HG03196 (cell line): Measurements from ENCODE around the gene CXCL6.

Experiments used
- ATAC-seq: cut with Tn5 transposase; IDR thresholded peaks from one replicate; pipeline ENCODE4 v1.9.1; 2021; ENCODE audit not compliant: unreplicated experiment

Gene CXCL6

DNA sequence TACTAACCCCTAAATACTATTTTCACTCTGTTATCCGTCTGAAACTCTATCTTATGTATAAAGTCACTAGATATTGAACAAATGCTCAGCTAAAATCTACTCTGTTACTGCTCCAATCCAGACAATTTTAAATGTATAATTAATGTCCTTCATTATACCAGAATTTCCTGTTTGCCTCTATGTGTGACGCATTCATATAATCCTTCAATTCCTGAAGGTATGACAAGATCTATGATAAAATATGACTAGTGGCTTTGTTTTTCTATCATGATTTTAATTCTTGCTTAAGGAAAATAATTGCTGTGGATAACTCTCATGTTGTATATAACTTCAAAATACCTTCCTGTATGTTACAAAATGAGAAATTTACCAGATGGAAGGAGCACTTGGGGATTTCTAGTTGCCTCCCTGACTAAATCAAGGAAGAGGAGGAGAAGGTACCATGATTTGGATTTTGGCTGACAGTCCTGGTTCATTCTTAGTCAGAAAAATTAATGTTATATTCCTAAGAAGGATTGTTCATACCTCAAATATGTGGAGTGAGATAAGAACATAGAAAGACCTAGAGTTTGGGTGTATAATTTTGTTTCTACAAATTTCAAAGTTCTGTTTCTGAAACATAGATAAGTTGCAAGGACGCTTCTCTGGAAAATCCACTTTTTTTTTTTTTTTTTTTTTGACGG lies 4.9 kb downstream of the CXCL6 start:
- no peak for ATAC-seq

- no peak for ATAC-seq
Observed at GRCh38 chr4:73842696-73843095, 6.2 kb downstream of the CXCL6 start.

- ATAC-seq, result no peak
Observed at GRCh38 chr4:73843369-73843768, 6.9 kb downstream of the CXCL6 start.

DNA sequence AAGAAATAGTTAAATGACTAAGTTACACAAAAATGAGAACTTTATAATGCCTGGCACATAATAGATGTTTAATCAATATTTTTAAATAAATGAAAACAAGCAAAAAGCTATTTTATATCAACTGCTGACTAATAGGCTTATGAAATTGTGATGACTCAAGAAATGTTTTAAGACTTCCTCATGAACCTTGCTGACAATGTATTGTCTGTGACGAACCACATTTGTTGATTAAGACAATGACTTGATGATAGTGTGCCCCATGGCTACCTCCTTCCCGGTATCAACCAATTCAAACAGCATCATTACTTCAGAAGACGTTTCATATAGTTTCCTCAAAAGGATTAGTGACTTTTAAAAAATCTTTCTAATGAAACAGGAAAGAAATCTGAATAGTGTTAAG lies 7.9 kb downstream of the CXCL6 start:
- ATAC-seq, result no peak

GRCh38 chr4:73844806-73845205 lies 8.3 kb downstream of the CXCL6 start:
- no peak for ATAC-seq

DNA sequence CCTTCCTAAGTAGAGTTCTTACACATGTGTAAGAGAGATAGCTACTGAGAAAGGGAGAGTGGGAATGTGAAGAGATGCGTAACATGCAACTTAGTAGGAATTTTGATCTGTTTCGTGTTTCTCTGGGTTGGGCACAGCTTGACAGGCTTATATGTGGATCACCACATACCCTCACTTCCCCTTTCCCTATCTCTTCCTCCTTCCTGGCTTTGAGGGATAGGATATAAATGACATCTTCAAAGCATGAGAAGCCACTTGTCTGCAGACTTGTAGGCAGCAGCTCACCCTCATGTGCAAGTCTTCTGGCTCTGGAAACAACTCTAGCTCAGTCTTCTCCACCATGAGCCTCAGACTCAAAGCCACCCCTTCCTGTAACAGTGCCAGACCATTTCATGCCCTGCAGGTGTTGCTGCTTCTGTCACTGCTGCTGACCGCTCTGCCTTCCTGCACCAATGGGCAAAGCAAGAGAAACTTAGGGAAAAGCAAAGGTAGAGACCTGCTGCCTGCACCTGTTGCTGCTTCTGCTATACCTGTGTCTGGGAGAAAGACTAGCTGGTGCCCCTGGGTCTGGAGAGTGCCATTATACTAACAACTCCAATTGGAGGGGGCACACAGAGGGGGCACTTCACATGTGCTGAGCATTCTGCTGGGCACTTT lies 11.2 kb downstream of the CXCL6 start:
- ATAC-seq, result no peak

GRCh38 chr4:73848183-73848777 lies 11.8 kb downstream of the CXCL6 start:
- no peak for ATAC-seq

- no peak for ATAC-seq
Observed at GRCh38 chr4:73850261-73850970, 13.9 kb downstream of the CXCL6 start.

GRCh38 chr4:73851293-73851692 lies 14.8 kb downstream of the CXCL6 start:
- no peak for ATAC-seq

GRCh38 chr4:73852771-73853170 lies 16.3 kb downstream of the CXCL6 start:
- ATAC-seq, result no peak

DNA sequence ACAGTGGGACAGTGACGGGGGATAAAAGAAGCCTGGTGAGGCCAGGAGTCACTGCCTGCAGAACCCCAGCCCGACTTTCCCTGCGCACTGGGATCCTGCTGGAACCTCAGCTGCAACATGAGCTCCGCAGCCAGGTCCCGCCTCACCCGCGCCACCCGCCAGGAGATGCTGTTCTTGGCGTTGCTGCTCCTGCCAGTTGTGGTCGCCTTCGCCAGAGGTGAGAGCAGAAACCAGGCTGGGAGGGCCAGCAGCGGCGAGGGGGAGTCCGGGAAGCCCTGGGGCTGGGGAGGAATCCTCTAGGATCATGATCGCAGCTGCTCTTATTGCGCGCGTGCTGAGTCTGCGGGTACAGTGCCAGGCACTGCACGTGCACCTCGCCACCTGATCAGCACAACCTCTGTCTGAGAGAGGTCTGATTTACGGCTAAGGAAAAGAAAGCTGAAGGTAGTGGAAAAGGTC lies 16.8 kb downstream of the CXCL6 start, which contains the start of gene PF4V1:
TSS of gene PF4V1 (plus strand) at position 51 of the 459 bp plus-strand sequence. CDS start at position 118, 67 bp downstream.
- no peak for ATAC-seq

DNA sequence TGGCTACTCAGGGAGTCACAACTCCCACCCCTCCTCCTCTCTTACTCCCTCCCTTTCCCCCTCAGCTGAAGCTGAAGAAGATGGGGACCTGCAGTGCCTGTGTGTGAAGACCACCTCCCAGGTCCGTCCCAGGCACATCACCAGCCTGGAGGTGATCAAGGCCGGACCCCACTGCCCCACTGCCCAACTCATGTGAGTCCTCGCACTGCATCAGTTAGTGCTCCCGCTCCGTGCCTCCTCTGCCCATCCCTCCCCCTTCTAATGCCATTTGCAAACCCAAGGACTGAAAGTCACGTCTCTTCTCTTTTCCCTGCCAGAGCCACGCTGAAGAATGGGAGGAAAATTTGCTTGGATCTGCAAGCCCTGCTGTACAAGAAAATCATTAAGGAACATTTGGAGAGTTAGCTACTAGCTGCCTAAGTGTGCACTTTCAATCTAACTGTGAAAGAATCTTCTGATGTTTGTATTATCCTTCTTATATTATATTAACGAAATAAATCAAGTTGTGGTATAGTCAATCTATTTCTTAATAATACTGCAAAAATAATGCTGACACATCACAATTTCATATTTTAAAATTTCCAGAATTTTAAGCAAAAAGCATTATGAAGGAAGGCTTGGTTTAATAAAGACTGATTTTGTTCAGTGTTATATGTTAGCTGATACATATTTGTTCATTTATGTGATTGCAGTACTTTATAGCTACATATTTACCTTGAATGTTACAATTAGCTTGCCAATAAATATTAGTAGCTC lies 17.4 kb downstream of the CXCL6 start:
- ATAC-seq, result no peak

DNA sequence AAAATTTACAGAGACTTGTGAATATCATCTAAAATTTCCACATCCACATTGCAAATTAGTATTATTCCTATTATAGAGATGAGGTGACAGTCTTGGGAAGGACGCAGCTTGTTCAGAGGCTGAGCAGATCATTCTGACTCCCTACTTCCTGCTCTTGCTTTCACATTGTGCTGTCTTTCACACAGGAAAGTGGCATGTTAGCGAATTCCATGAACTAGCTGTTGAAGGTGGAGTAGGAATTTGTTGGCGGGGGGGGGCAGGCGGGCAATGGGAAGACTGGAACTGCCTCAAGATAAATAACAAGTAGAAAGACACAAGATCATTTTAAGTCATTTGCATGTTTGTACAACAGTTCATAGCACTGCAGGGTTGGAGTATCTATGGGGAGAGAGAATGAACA lies 18.9 kb downstream of the CXCL6 start:
- ATAC-seq, result no peak

DNA sequence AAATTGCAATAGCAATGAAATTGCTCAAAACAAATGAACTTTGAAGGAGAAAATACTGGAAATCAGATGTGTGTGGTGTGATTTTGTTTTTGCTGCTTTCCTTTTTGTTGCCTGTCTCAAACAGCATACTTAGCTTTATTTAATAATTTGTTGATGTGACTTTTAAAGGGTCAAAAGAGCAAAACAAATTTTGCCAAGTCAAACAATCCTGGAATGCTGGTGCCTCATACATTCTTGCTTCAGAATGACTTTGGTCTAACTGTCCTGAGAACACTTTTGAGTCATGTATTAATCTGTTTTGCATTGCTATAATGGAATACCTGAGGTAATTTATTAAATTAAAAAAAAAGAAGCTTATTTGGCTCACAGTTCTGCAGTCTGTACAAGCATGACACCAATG lies 20.0 kb downstream of the CXCL6 start:
- no peak for ATAC-seq

- ATAC-seq, result no peak
Observed at GRCh38 chr4:73859614-73860088, 23.2 kb downstream of the CXCL6 start.

DNA sequence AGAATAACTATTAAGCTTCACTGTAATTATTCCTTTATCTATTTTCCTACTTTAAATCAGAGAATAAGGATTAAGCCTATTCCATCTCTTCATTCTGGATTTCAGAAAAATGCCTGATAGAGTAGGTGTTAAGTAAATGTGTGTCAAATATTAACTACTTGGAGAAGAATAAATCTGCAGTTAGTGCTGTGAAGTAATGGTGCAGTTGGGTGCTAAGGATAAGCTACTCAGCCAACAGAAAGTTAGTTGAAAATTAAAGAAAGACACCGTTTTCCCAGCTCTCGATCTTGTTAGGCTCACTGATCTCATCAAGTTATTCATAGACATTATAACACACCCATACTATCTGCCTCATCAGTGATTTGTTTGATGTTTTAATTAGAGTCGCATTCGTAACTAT lies 23.7 kb downstream of the CXCL6 start:
- ATAC-seq, result no peak

DNA sequence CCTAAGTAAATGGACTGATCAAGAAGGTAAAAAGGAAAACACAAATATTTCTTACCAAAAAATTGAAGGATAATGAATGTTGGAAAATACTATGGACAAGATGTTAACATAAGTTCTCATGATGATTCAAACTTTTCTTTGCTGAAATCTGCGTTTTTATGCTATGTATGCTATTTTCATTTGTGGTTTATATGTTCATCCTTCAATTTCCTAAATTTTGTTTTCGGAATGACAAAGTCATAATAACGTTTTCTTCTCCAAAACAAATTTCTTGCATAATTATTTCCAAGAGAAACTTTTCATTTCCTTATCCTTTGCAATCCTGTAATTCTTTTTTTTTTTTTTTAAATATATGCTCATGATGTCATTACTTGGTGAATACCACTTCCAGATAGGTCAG lies 24.4 kb downstream of the CXCL6 start:
- ATAC-seq, result no peak

GRCh38 chr4:73862322-73862721 lies 25.8 kb downstream of the CXCL6 start:
- no peak for ATAC-seq

- ATAC-seq, result no peak
Observed at GRCh38 chr4:73864365-73864764, 27.9 kb downstream of the CXCL6 start.

DNA sequence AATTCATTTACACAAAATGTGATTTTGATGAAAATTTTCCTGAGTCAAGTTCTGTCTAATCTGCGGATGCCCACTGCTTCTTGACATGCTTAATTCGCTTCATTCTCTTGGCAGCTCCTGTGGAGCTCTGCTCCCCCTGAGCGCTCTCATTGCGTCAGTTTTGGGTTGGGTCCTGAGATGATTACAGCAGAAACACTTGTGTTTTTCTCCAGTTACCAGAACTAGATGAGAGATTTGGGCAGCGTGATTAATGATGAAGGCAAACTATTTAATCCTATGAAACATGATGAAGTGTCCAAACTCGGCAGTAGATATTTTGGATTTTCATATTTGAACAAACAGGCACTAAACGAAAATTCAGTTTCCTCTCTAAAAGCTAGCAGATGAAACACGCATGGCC lies 28.5 kb downstream of the CXCL6 start:
- ATAC-seq, result no peak
